GM18511 (cell line): Measurements from ENCODE around the gene SMYD3.

ENCODE experiments used
- ATAC-seq: cut with Tn5 transposase; IDR thresholded peaks from one replicate; pipeline ENCODE4 v1.9.1; 2021; ENCODE audit warnings: mild to moderate bottlenecking, moderate library complexity; ENCODE audit not compliant: unreplicated experiment

SMYD3 gene

GRCh38 chr1:245862812-245863540 lies 644.1 kb downstream of the SMYD3 start:
- no peak for ATAC-seq

GRCh38 chr1:245860657-245861544 lies 646.2 kb downstream of the SMYD3 start:
- ATAC-seq: no peak

GRCh38 chr1:245859493-245860114 lies 647.5 kb downstream of the SMYD3 start:
- ATAC-seq: no peak

GRCh38 chr1:245858722-245859492 lies 648.2 kb downstream of the SMYD3 start:
- ATAC-seq: no peak

GRCh38 chr1:245858022-245858721 lies 648.9 kb downstream of the SMYD3 start:
- ATAC-seq: no peak

- ATAC-seq: no peak
Observed at GRCh38 chr1:245856944-245857531, 650.0 kb downstream of the SMYD3 start.

- ATAC-seq: no peak
Observed at GRCh38 chr1:245855846-245856730, 651.0 kb downstream of the SMYD3 start.

- ATAC-seq: no peak
Observed at GRCh38 chr1:245853291-245853690, 653.8 kb downstream of the SMYD3 start.

- no peak for ATAC-seq
Observed at GRCh38 chr1:245843101-245843500, 664.0 kb downstream of the SMYD3 start.

- ATAC-seq: no peak
Observed at GRCh38 chr1:245842106-245842505, 665.0 kb downstream of the SMYD3 start.

GRCh38 chr1:245840971-245841370 lies 666.1 kb downstream of the SMYD3 start:
- no peak for ATAC-seq

- ATAC-seq: no peak
Observed at GRCh38 chr1:245837718-245838117, 669.4 kb downstream of the SMYD3 start.

GRCh38 chr1:245835386-245835785 lies 671.7 kb downstream of the SMYD3 start:
- ATAC-seq: no peak

GRCh38 chr1:245834002-245834401 lies 673.1 kb downstream of the SMYD3 start:
- no peak for ATAC-seq

GRCh38 chr1:245832771-245833527 lies 674.1 kb downstream of the SMYD3 start:
- no peak for ATAC-seq

- ATAC-seq: no peak
Observed at GRCh38 chr1:245831518-245831917, 675.6 kb downstream of the SMYD3 start.

- no peak for ATAC-seq
Observed at GRCh38 chr1:245829826-245830225, 677.3 kb downstream of the SMYD3 start.

GRCh38 chr1:245829194-245829593 lies 677.9 kb downstream of the SMYD3 start:
- peak; percentile 75 for ATAC-seq
